Stimulated activated CD8-positive, alpha-beta memory T cell treated with anti-CD3 and anti-CD28 coated beads, Interleukin-7, amount 100 ng/mL, for 48 hours (primary cell): ENCODE data around the gene FGFRL1.
"Not testable (repeated sequence)": the region's sequence is repeated elsewhere in the genome, so short reads cannot be mapped to it uniquely, and the experiment has no call there.

Experiments used
- DNase-seq, 2 donors: peaks; one replicate each; pipeline ENCODE4 v3.0.0-alpha.2; 2020; ENCODE audit warnings: low read depth in 1 of 2; ENCODE audit errors: extremely low read depth in 1 of 2

Gene FGFRL1

GRCh38 chr4:1036976-1037810, 25.8 kb downstream of the FGFRL1 start:
- DNase-seq, result no peak

GRCh38 chr4:1038948-1039492, 27.6 kb downstream of the FGFRL1 start:
- DNase-seq, result no peak

GRCh38 chr4:1039493-1040343, 28.3 kb downstream of the FGFRL1 start:
- DNase-seq, result no peak

GRCh38 chr4:1040344-1041146, 29.1 kb downstream of the FGFRL1 start:
- DNase-seq, result no peak

- no peak for DNase-seq
Measured at GRCh38 chr4:1041147-1041935, 29.9 kb downstream of the FGFRL1 start.

- no peak for DNase-seq
Measured at GRCh38 chr4:1041936-1042330, 30.5 kb downstream of the FGFRL1 start.

GRCh38 chr4:1042352-1043055, 31.1 kb downstream of the FGFRL1 start:
- no peak for DNase-seq

GRCh38 chr4:1043162-1043561, 31.7 kb downstream of the FGFRL1 start:
- no peak for DNase-seq

GRCh38 chr4:1043651-1044468, 32.4 kb downstream of the FGFRL1 start:
- peak; percentile 34 to 59 for DNase-seq

- DNase-seq, result no peak
Measured at GRCh38 chr4:1044469-1045192, 33.2 kb downstream of the FGFRL1 start.

GRCh38 chr4:1045193-1045594, 33.8 kb downstream of the FGFRL1 start:
- DNase-seq, result no peak

GRCh38 chr4:1045595-1046201, 34.3 kb downstream of the FGFRL1 start:
- no peak for DNase-seq

GRCh38 chr4:1046581-1047011, 35.2 kb downstream of the FGFRL1 start:
- not testable (repeated sequence) for DNase-seq

- DNase-seq, result no peak
Measured at GRCh38 chr4:1047106-1047975, 35.9 kb downstream of the FGFRL1 start.

GRCh38 chr4:1047976-1048772, 36.7 kb downstream of the FGFRL1 start:
- DNase-seq, result no peak
